Cerebellar nuclear complex (tissue), 1 donor: ENCODE data around the gene NLRP12.
"Not testable (repeated sequence)": the region's sequence is repeated elsewhere in the genome, so short reads cannot be mapped to it uniquely, and the experiment has no call there.

Source experiments
- DNase-seq, 2 experiments: peaks; one replicate each; lab custom pipeline; 2025; lab: John Stamatoyannopoulos, UW

NLRP12 gene

GRCh38 chr19:53824134-53824611, at the start of gene NLRP12:
Gene NLRP12, minus strand, starts transcription at chr19:53824314. Its CDS starts 140 bp downstream, at chr19:53824174.
- DNase-seq, result no peak

GRCh38 chr19:53872762-53873161, 48.6 kb upstream of the NLRP12 start:
- DNase-seq, result no peak

GRCh38 chr19:53871454-53871853, 47.3 kb upstream of the NLRP12 start:
- no peak for DNase-seq

GRCh38 chr19:53870485-53870844, 46.4 kb upstream of the NLRP12 start:
- DNase-seq, result no peak

GRCh38 chr19:53869805-53870484, 45.8 kb upstream of the NLRP12 start:
- not testable (repeated sequence) for DNase-seq

GRCh38 chr19:53868892-53869804, 45.0 kb upstream of the NLRP12 start:
- no peak for DNase-seq

GRCh38 chr19:53868091-53868891, 44.2 kb upstream of the NLRP12 start:
- no peak for DNase-seq

- DNase-seq, result peak; percentile 45 to 80
Observed at GRCh38 chr19:53867225-53868090, 43.3 kb upstream of the NLRP12 start, which contains the start of gene MYADM. Gene MYADM, plus strand, starts transcription at chr19:53867883. Its CDS starts 5,647 bp downstream, at chr19:53873530.

- no peak for DNase-seq
Observed at GRCh38 chr19:53866865-53867224, 42.7 kb upstream of the NLRP12 start.

GRCh38 chr19:53865918-53866864, 42.1 kb upstream of the NLRP12 start:
- DNase-seq, result peak in 1 of 2 experiments; percentile 5

- DNase-seq, result no peak
Observed at GRCh38 chr19:53865523-53865917, 41.4 kb upstream of the NLRP12 start.

GRCh38 chr19:53864308-53864836, 40.3 kb upstream of the NLRP12 start:
- no peak for DNase-seq

- DNase-seq, result no peak
Observed at GRCh38 chr19:53853707-53854106, 29.6 kb upstream of the NLRP12 start.

GRCh38 chr19:53849237-53849676, 25.1 kb upstream of the NLRP12 start:
- DNase-seq, result no peak

GRCh38 chr19:53847555-53847954, 23.4 kb upstream of the NLRP12 start:
- no peak for DNase-seq

- no peak for DNase-seq
Observed at GRCh38 chr19:53844849-53845246, 20.7 kb upstream of the NLRP12 start.

GRCh38 chr19:53840914-53841313, 16.8 kb upstream of the NLRP12 start:
- DNase-seq, result not testable (repeated sequence)

GRCh38 chr19:53840241-53840640, 16.1 kb upstream of the NLRP12 start:
- not testable (repeated sequence) for DNase-seq

- not testable (repeated sequence) for DNase-seq
Observed at GRCh38 chr19:53838446-53838845, 14.3 kb upstream of the NLRP12 start.

- not testable (repeated sequence) for DNase-seq
Observed at GRCh38 chr19:53832861-53833260, 8.7 kb upstream of the NLRP12 start.
